K562 (cell line): ENCODE measurements around the gene CPPED1. TPM values are rescaled to one million over a fixed set of nuclear protein-coding genes. Genes with fewer than 3 reads are reported as not detected.
"Not testable (repeated sequence)": the region's sequence is repeated elsewhere in the genome, so short reads cannot be mapped to it uniquely, and the experiment has no call there.

Source experiments
- ARID1B ChIP-seq: fragments of 450-650 bp; IDR thresholded peaks from 2 replicates; pipeline ENCODE4 v1.6.1; 2016; ENCODE audit warnings: antibody characterized with exemption, mild to moderate bottlenecking, inconsistent platforms
- CBFA2T2 ChIP-seq: fragments of 450-650 bp; conservative IDR thresholded peaks from 2 replicates; pipeline ENCODE4 v1.6.1; 2017; ENCODE audit warnings: mild to moderate bottlenecking
- CBFA2T3 ChIP-seq: fragments of 450-650 bp; IDR thresholded peaks from 2 replicates; pipeline ENCODE4 v1.6.1; 2017
- CEBPB ChIP-seq: fragments of 450-650 bp; IDR thresholded peaks from 2 replicates; pipeline ENCODE4 v1.6.1; 2016; ENCODE audit warnings: missing genetic modification characterization, missing compliant biosample characterization
- ETV5 ChIP-seq: sonication (generic); formaldehyde crosslinking; IDR thresholded peaks from 2 replicates; pipeline ENCODE4 v1.4.0; 2020; ENCODE audit warnings: low read depth, mild to moderate bottlenecking, missing genetic modification reagents
- FOSL1 ChIP-seq: fragments of 200-800 bp; sonication (Bioruptor generic); conservative IDR thresholded peaks from 2 replicates; pipeline ENCODE4 v1.6.1; 2016; ENCODE audit warnings: missing genetic modification characterization, missing compliant biosample characterization
- FOXM1 ChIP-seq, 2 experiments: fragments of 450-650 bp in 1 of 2; sonication (generic) in 1 of 2; formaldehyde crosslinking in 1 of 2; IDR thresholded peaks; 2 replicates each; pipeline versions ENCODE4 v1.6.1 to v1.9.0; 2017 to 2022; ENCODE audit warnings: low read depth in 2 of 2, mild to moderate bottlenecking in 2 of 2, missing genetic modification reagents in 1 of 2, moderate library complexity in 1 of 2
- GABPB1 ChIP-seq: sonication (generic); formaldehyde crosslinking; IDR thresholded peaks from 2 replicates; pipeline ENCODE4 v1.8.0; 2022; ENCODE audit warnings: mild to moderate bottlenecking, missing genetic modification reagents
- HDAC1 ChIP-seq, 2 experiments: fragments of 450-650 bp; IDR thresholded peaks; 2 replicates each; pipeline ENCODE4 v1.6.1; 2016 to 2017; ENCODE audit warnings: inconsistent platforms in 1 of 2, mild to moderate bottlenecking in 1 of 2, moderate library complexity in 1 of 2
- HDAC2 ChIP-seq: fragments of 450-650 bp; IDR thresholded peaks from 2 replicates; pipeline ENCODE4 v1.6.1; 2016; ENCODE audit warnings: mild to moderate bottlenecking
- MTA2 ChIP-seq: fragments of 450-650 bp; IDR thresholded peaks from 2 replicates; pipeline ENCODE4 v1.6.1; 2016; ENCODE audit warnings: low read depth
- NCOR1 ChIP-seq: fragments of 450-650 bp; IDR thresholded peaks from 2 replicates; pipeline ENCODE4 v1.6.1; 2016; ENCODE audit warnings: mild to moderate bottlenecking, moderate library complexity
- NFE2 ChIP-seq: IDR thresholded peaks from 2 replicates; pipeline ENCODE4 v1.6.1; 2014; ENCODE audit warnings: antibody characterized with exemption, low read depth
- NRF1 ChIP-seq, 2 experiments: fragments of 450-650 bp; IDR thresholded peaks in 1 of 2; conservative IDR thresholded peaks in 1 of 2; 2 replicates each; pipeline ENCODE4 v1.6.1; 2014; ENCODE audit warnings: mild to moderate bottlenecking in 2 of 2
- SMARCE1 ChIP-seq: fragments of 450-650 bp; IDR thresholded peaks from 2 replicates; pipeline ENCODE4 v1.7.1; 2016; ENCODE audit warnings: mild to moderate bottlenecking
- TAL1 ChIP-seq: fragments of 450-650 bp; IDR thresholded peaks from 2 replicates; pipeline ENCODE4 v1.6.1; 2016; ENCODE audit warnings: mild to moderate bottlenecking
- TCF3 ChIP-seq: sonication (generic); formaldehyde crosslinking; IDR thresholded peaks from 2 replicates; pipeline ENCODE4 v1.4.0; 2020; ENCODE audit warnings: mild to moderate bottlenecking, missing genetic modification reagents
- TEAD1 ChIP-seq, 2 experiments: fragments of 450-650 bp in 1 of 2; sonication (generic) in 1 of 2; formaldehyde crosslinking; IDR thresholded peaks; 2 replicates each; pipeline versions ENCODE4 v1.4.0 to v1.8.0; 2020 to 2022; ENCODE audit warnings: mild to moderate bottlenecking in 2 of 2, missing genetic modification reagents in 1 of 2
- ZNF384 ChIP-seq: IDR thresholded peaks from 2 replicates; pipeline ENCODE4 v1.6.1; 2012; ENCODE audit warnings: low read depth, low read length, improper control_type of control experiment
- ZNF589 ChIP-seq: fragments of 200-800 bp; sonication (Bioruptor generic); IDR thresholded peaks from 2 replicates; pipeline ENCODE4 v1.6.1; 2016; ENCODE audit warnings: low read depth, missing genetic modification characterization, missing compliant biosample characterization
- polyA plus RNA-seq, 8 experiments: library from polyadenylated mRNA; depleted of rRNA in 4 of 8; stranded (reverse) in 5 of 8; unstranded in 3 of 8; fragments of >200 nt; fragmentation: Nextera tagmentation in 2 of 8; fragmentation: Illumina TruSeq in 1 of 8; extraction: Ambion mirVana in 2 of 8; extraction: Trizol in 1 of 8; gene quantifications; 2 replicates each; pipeline versions ENCODE4 v1.2.1 to v1.2.3, GENCODE V29; 2011 to 2014; ENCODE audit warnings: inconsistent platforms in 1 of 8, missing spikeins in 1 of 8
- total RNA-seq, 7 experiments: library from RNA; depleted of rRNA in 6 of 7; stranded (reverse); fragments of >200 nt in 6 of 7; fragmentation: Illumina TruSeq in 2 of 7; extraction: Trizol in 2 of 7; gene quantifications; 2 replicates each; pipeline versions ENCODE4 v1.2.1 to v1.2.3, GENCODE V29; 2011 to 2021; ENCODE audit warnings: low replicate concordance in 1 of 7
- TF ChIP-seq, protein P1 (sequence below), 2 experiments: fragments of 150-350 bp in 1 of 2; IDR thresholded peaks; 2 replicates each; pipeline ENCODE4 v1.6.1; 2012 to 2016; ENCODE audit warnings: low read depth in 2 of 2, low read length in 2 of 2, mild to moderate bottlenecking in 1 of 2, moderate library complexity in 1 of 2
- TF ChIP-seq, protein P2 (sequence below), 2 experiments: fragments of 250-450 bp in 1 of 2; fragments of 450-650 bp in 1 of 2; sonication (Bioruptor Pico) in 1 of 2; IDR thresholded peaks; 2 replicates each; pipeline versions ENCODE4 v1.6.1 to v1.8.0; 2016 to 2021; ENCODE audit warnings: mild to moderate bottlenecking in 2 of 2, moderate library complexity in 2 of 2, missing compliant biosample characterization in 1 of 2, missing genetic modification characterization in 1 of 2

The CPPED1 gene
- total and polyA plus RNA-seq, 9 of the 15 experiments (the other 6 are each of a cell fraction or from before 2014, with no cell fraction given) = 7.5 to 25.7 (median 16.9) TPM

DNA sequence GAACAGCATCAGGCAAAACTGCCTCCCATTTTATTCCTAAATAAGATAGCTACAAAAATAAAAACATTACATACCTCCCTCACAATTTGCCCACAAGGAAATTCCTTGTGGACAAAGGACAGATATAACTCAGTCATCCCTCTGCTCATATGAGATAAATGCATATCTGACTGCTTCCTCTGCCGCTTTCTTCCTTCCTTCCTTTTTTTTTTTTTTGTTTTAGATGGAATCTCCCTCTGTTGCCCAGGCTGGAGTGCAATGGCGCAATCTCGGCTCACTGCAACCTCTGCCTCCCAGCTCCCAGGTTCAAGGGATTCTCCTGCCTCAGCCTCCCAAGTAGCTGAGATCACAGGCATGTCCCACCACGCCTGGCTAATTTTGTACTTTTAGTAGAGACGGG, 9.6 kb upstream of the CPPED1 start (continued):
- TF ChIP-seq, protein P1, sequence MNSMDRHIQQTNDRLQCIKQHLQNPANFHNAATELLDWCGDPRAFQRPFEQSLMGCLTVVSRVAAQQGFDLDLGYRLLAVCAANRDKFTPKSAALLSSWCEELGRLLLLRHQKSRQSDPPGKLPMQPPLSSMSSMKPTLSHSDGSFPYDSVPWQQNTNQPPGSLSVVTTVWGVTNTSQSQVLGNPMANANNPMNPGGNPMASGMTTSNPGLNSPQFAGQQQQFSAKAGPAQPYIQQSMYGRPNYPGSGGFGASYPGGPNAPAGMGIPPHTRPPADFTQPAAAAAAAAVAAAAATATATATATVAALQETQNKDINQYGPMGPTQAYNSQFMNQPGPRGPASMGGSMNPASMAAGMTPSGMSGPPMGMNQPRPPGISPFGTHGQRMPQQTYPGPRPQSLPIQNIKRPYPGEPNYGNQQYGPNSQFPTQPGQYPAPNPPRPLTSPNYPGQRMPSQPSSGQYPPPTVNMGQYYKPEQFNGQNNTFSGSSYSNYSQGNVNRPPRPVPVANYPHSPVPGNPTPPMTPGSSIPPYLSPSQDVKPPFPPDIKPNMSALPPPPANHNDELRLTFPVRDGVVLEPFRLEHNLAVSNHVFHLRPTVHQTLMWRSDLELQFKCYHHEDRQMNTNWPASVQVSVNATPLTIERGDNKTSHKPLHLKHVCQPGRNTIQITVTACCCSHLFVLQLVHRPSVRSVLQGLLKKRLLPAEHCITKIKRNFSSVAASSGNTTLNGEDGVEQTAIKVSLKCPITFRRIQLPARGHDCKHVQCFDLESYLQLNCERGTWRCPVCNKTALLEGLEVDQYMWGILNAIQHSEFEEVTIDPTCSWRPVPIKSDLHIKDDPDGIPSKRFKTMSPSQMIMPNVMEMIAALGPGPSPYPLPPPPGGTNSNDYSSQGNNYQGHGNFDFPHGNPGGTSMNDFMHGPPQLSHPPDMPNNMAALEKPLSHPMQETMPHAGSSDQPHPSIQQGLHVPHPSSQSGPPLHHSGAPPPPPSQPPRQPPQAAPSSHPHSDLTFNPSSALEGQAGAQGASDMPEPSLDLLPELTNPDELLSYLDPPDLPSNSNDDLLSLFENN (IDR thresholded peaks at IDR 0.05; ENCODE audit: low read depth in 2 of 2, low read length in 2 of 2) = 0 out of 4 replicates have a peak, but pooled peaks of 1 of the 2 experiments have one; percentile 48
- TF ChIP-seq CBFA2T3 (peak; percentile 80), FOXM1 (IDR thresholded peaks at IDR 0.05; ENCODE audit: low read depth) (peak; percentile 65; the same call in 1 of the 2 replicates), ETV5 (CRISPR knock-in tag) (0 out of 2 replicates have a peak, but pooled peaks have one; percentile 38), HDAC2 (0 out of 2 replicates have a peak, but pooled peaks have one; percentile 46), NRF1 (conservative IDR thresholded peaks at IDR 0.05 in 1 of 2, IDR thresholded peaks at IDR 0.05 in 1 of 2) (peak in 1 of 2 experiments; percentile 18; a peak in 1 of 4 replicates), ZNF384 (peak; percentile 86), CBFA2T2 (peak; percentile 66), HDAC1 (IDR thresholded peaks at IDR 0.05) (peak in 1 of 2 experiments; percentile 58; a peak in 2 of 4 replicates), TAL1 (peak; percentile 81), NFE2 (peak; percentile 58), ARID1B (peak; percentile 89), TCF3 (peak; percentile 83), GABPB1 (0 out of 2 replicates have a peak, but pooled peaks have one; percentile 15), SMARCE1 (peak; percentile 70; the same call in 1 of the 2 replicates), NCOR1 (peak; percentile 59), MTA2 (peak; percentile 74), CEBPB (tag) (peak; percentile 83), TEAD1 (CRISPR knock-in tag; IDR thresholded peaks at IDR 0.05) (peak in 1 of 2 experiments; percentile 54; a peak in 1 of 4 replicates), ZNF589 (peak; percentile 63; the same call in 1 of the 2 replicates), FOSL1 (tag) (peak; percentile 71)
- not testable (repeated sequence) for TF ChIP-seq FOXM1 (CRISPR knock-in tag; IDR thresholded peaks at IDR 0.05; ENCODE audit: low read depth)
- TF ChIP-seq, protein P2, sequence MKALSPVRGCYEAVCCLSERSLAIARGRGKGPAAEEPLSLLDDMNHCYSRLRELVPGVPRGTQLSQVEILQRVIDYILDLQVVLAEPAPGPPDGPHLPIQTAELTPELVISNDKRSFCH (CRISPR knock-in tag; IDR thresholded peaks at IDR 0.05) = not testable (repeated sequence)
- TF ChIP-seq, protein P2 (tag; IDR thresholded peaks at IDR 0.05) = 0 out of 2 replicates have a peak, but pooled peaks have one; percentile 23
